NB4 (cell line): ENCODE measurements around the gene VIPR2.
A peak's percentile ranks its signal among the peaks of the same experiment; 100 is the strongest.

Experiments
- DNase-seq: peaks from one replicate; pipeline ENCODE4 v3.0.0; 2010; ENCODE audit warnings: low read depth
- H3K4me3 ChIP-seq: one replicate; pipeline ENCODE4 v1.5.1; 2011; ENCODE audit warnings: mild to moderate bottlenecking, low read depth, low read length, moderate library complexity
- MYC ChIP-seq: IDR thresholded peaks from 2 replicates; pipeline ENCODE4 v1.6.1; 2011; ENCODE audit warnings: low read depth, low read length
- POLR2A ChIP-seq: IDR thresholded peaks from 2 replicates; pipeline ENCODE4 v1.6.1; 2011; ENCODE audit warnings: mild to moderate bottlenecking; ENCODE audit not compliant: insufficient read length; ENCODE audit errors: extremely low read depth
- TF ChIP-seq, protein P1 (sequence below): IDR thresholded peaks from 2 replicates; pipeline ENCODE4 v1.6.1; 2011; ENCODE audit warnings: low read depth, low read length
- TF ChIP-seq, protein P2 (sequence below): IDR thresholded peaks from one replicate; pipeline ENCODE4 v1.5.1; 2012; ENCODE audit warnings: low read depth, low read length

VIPR2 gene, protein sequence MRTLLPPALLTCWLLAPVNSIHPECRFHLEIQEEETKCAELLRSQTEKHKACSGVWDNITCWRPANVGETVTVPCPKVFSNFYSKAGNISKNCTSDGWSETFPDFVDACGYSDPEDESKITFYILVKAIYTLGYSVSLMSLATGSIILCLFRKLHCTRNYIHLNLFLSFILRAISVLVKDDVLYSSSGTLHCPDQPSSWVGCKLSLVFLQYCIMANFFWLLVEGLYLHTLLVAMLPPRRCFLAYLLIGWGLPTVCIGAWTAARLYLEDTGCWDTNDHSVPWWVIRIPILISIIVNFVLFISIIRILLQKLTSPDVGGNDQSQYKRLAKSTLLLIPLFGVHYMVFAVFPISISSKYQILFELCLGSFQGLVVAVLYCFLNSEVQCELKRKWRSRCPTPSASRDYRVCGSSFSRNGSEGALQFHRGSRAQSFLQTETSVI

DNA sequence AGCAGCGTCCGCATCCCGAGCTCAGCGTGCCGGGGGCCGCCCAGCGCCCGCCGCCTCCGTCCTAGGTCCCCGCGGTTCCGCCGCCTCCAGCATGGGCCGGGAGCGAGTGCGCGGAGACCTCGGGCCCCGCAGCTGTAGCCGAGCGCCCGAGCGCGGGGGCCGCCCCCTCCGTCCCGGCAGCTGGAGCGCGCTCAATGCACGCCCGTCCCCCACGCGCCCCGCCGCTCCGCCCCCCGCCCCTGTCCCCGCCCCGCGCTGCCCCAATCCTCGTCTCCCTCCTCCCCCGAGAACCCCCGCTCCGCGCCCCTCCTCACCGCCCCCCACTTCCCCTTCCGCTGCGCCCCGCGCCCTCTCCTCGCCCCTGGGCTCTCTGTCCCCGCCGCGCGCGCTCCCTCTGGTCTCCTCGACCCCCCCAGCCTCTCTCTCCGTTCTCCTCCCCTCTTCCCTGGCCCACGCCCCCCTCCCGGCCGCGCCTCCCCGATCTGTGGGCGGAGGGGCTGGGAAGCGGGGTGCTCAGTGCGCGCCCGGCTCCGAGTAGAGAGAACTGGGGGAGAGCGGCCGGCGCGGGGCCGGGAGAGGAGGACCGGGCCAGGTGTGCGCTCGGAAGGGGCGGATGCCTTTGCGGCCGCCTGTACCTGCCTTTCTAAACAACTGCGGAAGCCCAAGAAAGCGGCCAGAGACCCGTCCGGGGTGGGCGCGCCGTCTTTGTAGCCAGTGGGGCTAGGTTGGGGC, at the start of gene VIPR2:
Gene VIPR2, minus strand, starts transcription at position 110 of the 732 bp plus-strand sequence. Its CDS starts 96 bp downstream, at position 14.
- no peak within 1 kb of the TSS for H3K4me3 ChIP-seq

DNA sequence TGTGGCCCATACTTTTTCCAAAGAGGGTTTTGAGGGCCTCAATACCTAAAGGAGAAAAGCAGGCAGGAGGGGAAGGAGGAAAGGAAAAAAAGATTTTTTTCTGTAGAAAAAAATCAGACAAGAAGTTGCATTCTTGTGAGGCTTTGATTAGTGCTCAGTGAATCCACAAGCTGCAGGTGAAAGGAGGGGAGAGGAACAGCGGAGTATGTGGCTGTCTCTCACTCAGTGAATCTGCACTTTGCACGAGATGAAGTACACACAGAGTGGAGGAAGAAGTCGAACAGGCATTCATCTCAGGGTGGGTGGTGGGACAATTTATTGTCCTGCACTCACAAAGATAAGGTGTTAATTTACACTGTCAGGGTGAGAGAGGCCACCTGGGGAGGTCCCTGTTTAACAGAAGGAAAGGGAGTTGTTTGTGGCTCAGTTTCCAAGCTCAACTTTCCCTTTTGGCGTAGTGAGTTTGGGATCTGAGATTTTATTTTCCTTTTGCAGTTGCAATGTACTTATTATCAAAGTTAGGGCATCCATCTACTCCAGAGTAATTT, 49.0 kb upstream of the VIPR2 start:
- no peak for DNase-seq
- no peak overlapping the region for H3K4me3 ChIP-seq
- TF ChIP-seq POLR2A, result no peak
- TF ChIP-seq, protein P1, sequence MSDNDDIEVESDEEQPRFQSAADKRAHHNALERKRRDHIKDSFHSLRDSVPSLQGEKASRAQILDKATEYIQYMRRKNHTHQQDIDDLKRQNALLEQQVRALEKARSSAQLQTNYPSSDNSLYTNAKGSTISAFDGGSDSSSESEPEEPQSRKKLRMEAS, result no peak

More for the DNA sequence above, at the start of gene VIPR2:
- DNase-seq, result no peak
- TF ChIP-seq, protein P2, sequence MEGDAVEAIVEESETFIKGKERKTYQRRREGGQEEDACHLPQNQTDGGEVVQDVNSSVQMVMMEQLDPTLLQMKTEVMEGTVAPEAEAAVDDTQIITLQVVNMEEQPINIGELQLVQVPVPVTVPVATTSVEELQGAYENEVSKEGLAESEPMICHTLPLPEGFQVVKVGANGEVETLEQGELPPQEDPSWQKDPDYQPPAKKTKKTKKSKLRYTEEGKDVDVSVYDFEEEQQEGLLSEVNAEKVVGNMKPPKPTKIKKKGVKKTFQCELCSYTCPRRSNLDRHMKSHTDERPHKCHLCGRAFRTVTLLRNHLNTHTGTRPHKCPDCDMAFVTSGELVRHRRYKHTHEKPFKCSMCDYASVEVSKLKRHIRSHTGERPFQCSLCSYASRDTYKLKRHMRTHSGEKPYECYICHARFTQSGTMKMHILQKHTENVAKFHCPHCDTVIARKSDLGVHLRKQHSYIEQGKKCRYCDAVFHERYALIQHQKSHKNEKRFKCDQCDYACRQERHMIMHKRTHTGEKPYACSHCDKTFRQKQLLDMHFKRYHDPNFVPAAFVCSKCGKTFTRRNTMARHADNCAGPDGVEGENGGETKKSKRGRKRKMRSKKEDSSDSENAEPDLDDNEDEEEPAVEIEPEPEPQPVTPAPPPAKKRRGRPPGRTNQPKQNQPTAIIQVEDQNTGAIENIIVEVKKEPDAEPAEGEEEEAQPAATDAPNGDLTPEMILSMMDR, result no peak
- TF ChIP-seq, protein P1, result no peak
- TF ChIP-seq MYC, result no peak
- TF ChIP-seq POLR2A, result no peak

DNA sequence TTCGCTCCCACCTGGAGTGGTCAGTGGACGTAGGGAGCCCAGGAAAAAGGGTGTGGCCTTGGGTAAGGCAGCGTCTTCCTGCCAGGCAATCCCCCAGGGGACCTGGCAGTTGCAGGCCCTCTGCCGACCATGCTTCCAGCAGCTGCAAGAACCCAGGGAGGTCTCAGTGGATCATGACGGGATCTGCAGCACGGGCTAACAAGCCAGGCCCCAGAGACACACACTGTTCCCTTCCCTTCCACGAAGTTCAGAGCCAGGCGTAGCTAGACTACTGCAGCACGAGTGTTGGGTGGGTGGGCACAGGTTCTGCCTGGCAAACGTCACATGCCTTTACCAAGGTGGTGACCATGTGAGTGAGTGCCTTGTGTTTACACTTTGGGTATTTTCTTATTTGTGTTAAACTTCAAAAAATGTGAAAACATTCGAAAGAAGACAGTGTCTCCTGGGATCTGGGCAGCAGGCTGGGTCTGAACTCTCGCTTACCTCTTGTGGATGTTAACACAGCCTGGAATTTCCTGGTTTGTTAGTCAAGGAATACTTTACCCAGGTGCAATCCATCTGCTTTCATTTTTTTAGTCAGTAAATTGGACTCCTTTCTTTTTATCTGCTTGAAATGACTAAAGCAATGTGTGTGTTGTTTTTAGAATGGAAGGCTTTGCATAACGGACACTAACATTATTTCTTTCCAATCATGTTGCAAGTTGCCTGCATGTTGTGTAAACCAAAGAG, 48.2 kb upstream of the VIPR2 start:
- no peak overlapping the region for H3K4me3 ChIP-seq
- TF ChIP-seq, protein P1, result no peak
- TF ChIP-seq, protein P2, result no peak
- no peak for DNase-seq

DNA sequence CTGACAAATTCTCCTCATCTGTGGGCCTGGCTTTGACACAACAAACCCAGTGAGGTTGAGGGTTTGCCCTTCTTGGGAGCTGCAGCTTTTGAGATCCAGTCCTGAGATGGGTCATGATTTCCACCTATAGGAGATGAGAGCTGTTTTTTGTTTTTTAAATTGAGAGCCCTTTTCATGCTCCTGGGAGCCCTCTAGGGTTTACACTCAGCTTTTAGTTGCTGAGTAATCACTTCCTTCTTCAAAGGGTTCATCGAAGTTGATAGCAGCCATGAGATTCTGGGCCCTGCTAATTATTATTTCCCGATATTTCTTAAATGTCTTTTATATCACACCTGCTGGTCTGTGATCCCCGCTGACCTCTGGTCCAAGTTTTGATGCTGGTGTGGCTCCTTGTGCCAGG, 47.3 kb upstream of the VIPR2 start:
- H3K4me3 ChIP-seq, result no peak overlapping the region
- peak; percentile 28 for DNase-seq
- TF ChIP-seq, protein P1, result no peak

DNA sequence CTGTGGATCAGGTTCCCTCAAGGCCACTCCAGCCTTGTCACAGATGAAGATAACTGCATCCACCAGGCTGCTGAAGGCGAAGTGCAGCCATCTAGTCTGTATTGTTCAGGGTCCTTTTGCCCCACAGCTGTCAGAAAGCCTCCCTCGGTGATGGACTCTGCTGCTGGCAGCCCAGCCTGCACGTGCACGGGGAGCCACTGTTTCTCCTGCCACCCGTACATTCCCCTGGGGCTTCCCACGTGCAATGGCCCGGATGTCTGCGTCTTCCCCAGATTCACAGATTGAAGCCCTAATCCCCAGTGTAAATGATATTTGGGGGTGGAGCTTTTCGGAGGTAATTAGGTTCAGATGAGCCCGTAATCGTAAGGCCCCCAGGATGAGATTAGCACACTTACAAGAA, 46.6 kb upstream of the VIPR2 start:
- H3K4me3 ChIP-seq, result no peak overlapping the region
- no peak for DNase-seq
- TF ChIP-seq MYC, result no peak
- TF ChIP-seq, protein P1, result no peak
- TF ChIP-seq, protein P2, result no peak
- TF ChIP-seq POLR2A, result no peak

DNA sequence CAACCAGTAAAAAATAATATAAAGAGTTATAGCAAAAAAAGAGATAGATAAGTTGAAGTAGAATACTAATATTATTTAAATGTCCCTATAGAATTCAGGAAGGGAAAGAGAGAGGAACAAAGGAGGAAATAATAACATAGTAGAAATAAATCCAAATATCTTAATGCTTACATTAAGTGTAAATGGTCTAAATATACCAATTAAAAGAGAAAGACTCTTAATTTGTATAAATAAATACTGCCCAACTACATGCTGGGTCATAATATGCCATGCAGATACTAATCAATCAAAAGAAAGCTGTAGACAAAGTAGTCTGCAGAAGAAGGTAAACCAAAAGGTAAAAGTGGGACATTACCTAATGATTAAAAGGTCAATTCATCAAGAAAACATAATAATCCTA, 43.3 kb upstream of the VIPR2 start:
- no peak overlapping the region for H3K4me3 ChIP-seq
- TF ChIP-seq POLR2A (no peak), MYC (no peak)
- TF ChIP-seq, protein P1, result no peak
- TF ChIP-seq, protein P2, result no peak
- no peak for DNase-seq
